ENCODE measurements around the gene ITGA11. TPM values are rescaled to one million over a fixed set of nuclear protein-coding genes. Genes with fewer than 3 reads are reported as not detected.

Gene ITGA11
- total RNA-seq, 1 donor from 2014 or later, result 7.1 TPM

GRCh38 chr15:68478853-68479252 is 46.9 kb upstream of the ITGA11 start:
- TF ChIP-seq, protein P1, sequence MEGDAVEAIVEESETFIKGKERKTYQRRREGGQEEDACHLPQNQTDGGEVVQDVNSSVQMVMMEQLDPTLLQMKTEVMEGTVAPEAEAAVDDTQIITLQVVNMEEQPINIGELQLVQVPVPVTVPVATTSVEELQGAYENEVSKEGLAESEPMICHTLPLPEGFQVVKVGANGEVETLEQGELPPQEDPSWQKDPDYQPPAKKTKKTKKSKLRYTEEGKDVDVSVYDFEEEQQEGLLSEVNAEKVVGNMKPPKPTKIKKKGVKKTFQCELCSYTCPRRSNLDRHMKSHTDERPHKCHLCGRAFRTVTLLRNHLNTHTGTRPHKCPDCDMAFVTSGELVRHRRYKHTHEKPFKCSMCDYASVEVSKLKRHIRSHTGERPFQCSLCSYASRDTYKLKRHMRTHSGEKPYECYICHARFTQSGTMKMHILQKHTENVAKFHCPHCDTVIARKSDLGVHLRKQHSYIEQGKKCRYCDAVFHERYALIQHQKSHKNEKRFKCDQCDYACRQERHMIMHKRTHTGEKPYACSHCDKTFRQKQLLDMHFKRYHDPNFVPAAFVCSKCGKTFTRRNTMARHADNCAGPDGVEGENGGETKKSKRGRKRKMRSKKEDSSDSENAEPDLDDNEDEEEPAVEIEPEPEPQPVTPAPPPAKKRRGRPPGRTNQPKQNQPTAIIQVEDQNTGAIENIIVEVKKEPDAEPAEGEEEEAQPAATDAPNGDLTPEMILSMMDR (IDR thresholded peaks at IDR 0.05), result no peak
- no peak for ATAC-seq
- intact Hi-C loops (cut with DNase I), result no loop called here
- Histone ChIP-seq H3K27me3 (no peaks in the 10 kb centered on the region), H3K4me1 (no peaks in the 10 kb centered on the region), H3K27ac (no peak overlapping the region), H3K4me3 (no peak overlapping the region), H3K36me3 (no peaks in the 10 kb centered on the region), H3K9me3 (no peaks in the 10 kb centered on the region)
- no peak for DNase-seq

- no peak for ATAC-seq
- TF ChIP-seq, protein P1 (IDR thresholded peaks at IDR 0.05), result no peak
- intact Hi-C loops (cut with DNase I), result no loop called here
Observed at GRCh38 chr15:68475449-68475848, 43.5 kb upstream of the ITGA11 start.

GRCh38 chr15:68471541-68471940 is 39.6 kb upstream of the ITGA11 start:
- TF ChIP-seq, protein P1 (IDR thresholded peaks at IDR 0.05), result no peak
- peaks cover 11% of the 10 kb centered on the region for H3K4me1 ChIP-seq
- ATAC-seq, result no peak

More at GRCh38 chr15:68475449-68475848, 43.5 kb upstream of the ITGA11 start:
- H3K4me1 ChIP-seq, result peaks cover 1% of the 10 kb centered on the region
- DNase-seq, result no peak
- no peak overlapping the region for H3K27ac ChIP-seq
- H3K36me3 ChIP-seq, result no peaks in the 10 kb centered on the region
- no peaks in the 10 kb centered on the region for H3K9me3 ChIP-seq
- no peak overlapping the region for H3K4me3 ChIP-seq
- no peaks in the 10 kb centered on the region for H3K27me3 ChIP-seq

DNA sequence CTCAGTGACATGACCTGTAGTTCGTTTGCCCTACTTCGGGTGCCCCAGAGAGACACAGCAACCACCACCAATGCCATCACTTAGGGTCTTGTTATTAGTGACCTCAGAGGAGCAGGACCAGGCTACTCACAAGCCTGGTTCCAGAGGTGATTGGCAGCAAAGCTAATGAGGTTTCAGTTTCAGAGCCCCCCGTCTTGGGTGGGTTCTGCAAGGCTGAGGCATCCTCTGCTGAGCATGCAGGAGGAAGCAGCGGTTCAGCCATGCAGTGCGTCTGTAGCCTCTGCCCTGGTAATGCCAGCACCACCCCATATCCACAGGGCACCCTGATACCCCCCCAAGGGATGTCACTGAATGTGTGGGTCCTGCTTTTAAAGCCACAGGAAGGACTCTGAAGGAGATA is 39.0 kb upstream of the ITGA11 start:
- intact Hi-C loops (cut with DNase I), result no loop called here
- Histone ChIP-seq H3K27me3 (no peaks in the 10 kb centered on the region), H3K9me3 (no peaks in the 10 kb centered on the region), H3K36me3 (no peaks in the 10 kb centered on the region), H3K4me3 (no peak overlapping the region), H3K4me1 (peaks cover 11% of the 10 kb centered on the region), H3K27ac (no peak overlapping the region)
- no peak for ATAC-seq
- TF ChIP-seq, protein P1 (IDR thresholded peaks at IDR 0.05), result no peak
- no peak for DNase-seq

More at GRCh38 chr15:68471541-68471940, 39.6 kb upstream of the ITGA11 start:
- no peak for DNase-seq
- Histone ChIP-seq H3K27ac (no peak overlapping the region), H3K27me3 (no peaks in the 10 kb centered on the region), H3K9me3 (no peaks in the 10 kb centered on the region), H3K36me3 (no peaks in the 10 kb centered on the region), H3K4me3 (no peak overlapping the region)
- intact Hi-C loops (cut with DNase I), result no loop called here

- no peak for DNase-seq
- intact Hi-C loops (cut with DNase I), result no loop called here
- Histone ChIP-seq H3K9me3 (no peaks in the 10 kb centered on the region), H3K36me3 (no peaks in the 10 kb centered on the region), H3K4me3 (no peak overlapping the region), H3K4me1 (peaks cover 11% of the 10 kb centered on the region), H3K27ac (peak overlapping the region; percentile 58), H3K27me3 (no peaks in the 10 kb centered on the region)
- peak; percentile 64 for ATAC-seq
- TF ChIP-seq, protein P1 (IDR thresholded peaks at IDR 0.05), result no peak
Observed at GRCh38 chr15:68470049-68470742, 38.2 kb upstream of the ITGA11 start.
